Osteoblast (primary cell): ENCODE measurements around the gene PRSS36. TPM values are rescaled to one million over a fixed set of nuclear protein-coding genes. Genes with fewer than 3 reads are reported as not detected.
A peak's percentile ranks its signal among the peaks of the same experiment; 100 is the strongest.
"Not testable (repeated sequence)": the region's sequence is repeated elsewhere in the genome, so short reads cannot be mapped to it uniquely, and the experiment has no call there.

Experiments
- DNase-seq: peaks from one replicate; pipeline ENCODE4 v3.0.0; 2011; ENCODE audit warnings: low spot score, mixed read lengths; ENCODE audit not compliant: insufficient read length; ENCODE audit errors: missing footprints
- H2AFZ ChIP-seq: 2 replicates; pipeline ENCODE4 v1.6.0; 2011; ENCODE audit warnings: mild to moderate bottlenecking, low read length
- H3K27ac ChIP-seq: 2 replicates; pipeline ENCODE4 v1.5.1; 2011; ENCODE audit warnings: mild to moderate bottlenecking, low read depth, low read length, moderate library complexity
- H3K27me3 ChIP-seq: 2 replicates; pipeline ENCODE4 v1.6.0; 2012; ENCODE audit warnings: mild to moderate bottlenecking, control low read depth, inconsistent platforms, low read length, moderate library complexity; ENCODE audit not compliant: insufficient read depth
- H3K36me3 ChIP-seq: 2 replicates; pipeline ENCODE4 v1.5.1; 2011; ENCODE audit warnings: mild to moderate bottlenecking, low read length, control low read depth, moderate library complexity; ENCODE audit not compliant: insufficient read depth
- H3K4me1 ChIP-seq: 2 replicates; pipeline ENCODE4 v1.5.1; 2011; ENCODE audit warnings: mild to moderate bottlenecking, low read length, control low read depth, moderate library complexity; ENCODE audit not compliant: insufficient read depth
- H3K4me2 ChIP-seq: 2 replicates; pipeline ENCODE4 v1.6.0; 2011; ENCODE audit warnings: mild to moderate bottlenecking, low read length; ENCODE audit not compliant: insufficient read depth
- H3K4me3 ChIP-seq: fragments of 200-600 bp; sonication (generic); 3 replicates; pipeline ENCODE4 v1.5.1; 2012; ENCODE audit warnings: mild to moderate bottlenecking, low read length, inconsistent platforms; ENCODE audit not compliant: insufficient read depth
- H3K79me2 ChIP-seq: 2 replicates; pipeline ENCODE4 v1.6.0; 2012; ENCODE audit warnings: mild to moderate bottlenecking, low read length, control low read depth, inconsistent platforms; ENCODE audit not compliant: insufficient read depth
- H3K9me3 ChIP-seq: 2 replicates; pipeline ENCODE4 v1.5.1; 2011; ENCODE audit warnings: low read depth, low read length, control low read depth
- H4K20me1 ChIP-seq: 2 replicates; pipeline ENCODE4 v1.6.0; 2012; ENCODE audit warnings: mild to moderate bottlenecking, low read length, control low read depth; ENCODE audit not compliant: insufficient read depth
- CTCF ChIP-seq: IDR thresholded peaks from 2 replicates; pipeline ENCODE4 v1.5.1; 2011; ENCODE audit warnings: mild to moderate bottlenecking, low read depth, low read length, moderate library complexity; ENCODE audit errors: extremely low read depth
- total RNA-seq: library from RNA; depleted of rRNA; stranded (reverse); fragments of >200 nt; gene quantifications from 2 replicates; pipeline ENCODE4 v1.2.3, GENCODE V29; 2012

The PRSS36 gene
- total RNA-seq, 1 donor, result not detected

GRCh38 chr16:31148281-31148728, 1.6 kb downstream of the PRSS36 start:
- no peaks in the 10 kb centered on the region for H3K4me1 ChIP-seq
- no peaks in the 10 kb centered on the region for H3K9me3 ChIP-seq
- peaks cover 30% of the 10 kb centered on the region for H3K27me3 ChIP-seq
- no peaks in the 10 kb centered on the region for H3K79me2 ChIP-seq
- no peak overlapping the region for H3K4me2 ChIP-seq
- no peak overlapping the region for H3K4me3 ChIP-seq
- H4K20me1 ChIP-seq, result no peaks in the 10 kb centered on the region
- no peaks in the 10 kb centered on the region for H3K36me3 ChIP-seq
- peak; percentile 76 for DNase-seq
- H3K27ac ChIP-seq, result no peak overlapping the region
- no peak overlapping the region for H2AFZ ChIP-seq
- TF ChIP-seq CTCF, result no peak

GRCh38 chr16:31147574-31147973, 2.3 kb downstream of the PRSS36 start:
- H3K4me3 ChIP-seq, result no peak overlapping the region
- H4K20me1 ChIP-seq, result no peaks in the 10 kb centered on the region
- peaks cover 4% of the 10 kb centered on the region for H3K4me1 ChIP-seq
- no peaks in the 10 kb centered on the region for H3K36me3 ChIP-seq
- no peak for TF ChIP-seq CTCF
- DNase-seq, result peak; percentile 42
- no peak overlapping the region for H3K4me2 ChIP-seq
- H3K27me3 ChIP-seq, result peaks cover 30% of the 10 kb centered on the region
- no peak overlapping the region for H3K27ac ChIP-seq
- H3K79me2 ChIP-seq, result no peaks in the 10 kb centered on the region
- H3K9me3 ChIP-seq, result no peaks in the 10 kb centered on the region
- H2AFZ ChIP-seq, result no peak overlapping the region

GRCh38 chr16:31145398-31145990, 4.4 kb downstream of the PRSS36 start:
- DNase-seq, result peak; percentile 68
- H3K27ac ChIP-seq, result no peak overlapping the region
- TF ChIP-seq CTCF, result no peak
- H3K79me2 ChIP-seq, result no peaks in the 10 kb centered on the region
- H3K36me3 ChIP-seq, result no peaks in the 10 kb centered on the region
- H2AFZ ChIP-seq, result no peak overlapping the region
- peaks cover 30% of the 10 kb centered on the region for H3K27me3 ChIP-seq
- H3K9me3 ChIP-seq, result no peaks in the 10 kb centered on the region
- H3K4me1 ChIP-seq, result peaks cover 12% of the 10 kb centered on the region
- H3K4me2 ChIP-seq, result no peak overlapping the region
- H3K4me3 ChIP-seq, result no peak overlapping the region
- no peaks in the 10 kb centered on the region for H4K20me1 ChIP-seq

- DNase-seq, result peak; percentile 4
Observed at GRCh38 chr16:31144418-31144817, 5.4 kb downstream of the PRSS36 start.

More at GRCh38 chr16:31144418-31144817, 5.4 kb downstream of the PRSS36 start:
- H3K36me3 ChIP-seq, H4K20me1 ChIP-seq, H3K4me2 ChIP-seq, H3K9me3 ChIP-seq, H3K79me2 ChIP-seq, H3K27ac ChIP-seq, H3K4me3 ChIP-seq, H2AFZ ChIP-seq: not testable (repeated sequence)
- Histone ChIP-seq H3K4me1 (peaks cover 12% of the 10 kb centered on the region), H3K27me3 (peaks cover 30% of the 10 kb centered on the region)
